SK-N-SH (cell line): ENCODE results near the gene GTF3C1.

ENCODE experiments used
- CHD2 ChIP-seq: fragments of 150-350 bp; IDR thresholded peaks from 2 replicates; pipeline ENCODE4 v1.6.1; 2018; ENCODE audit warnings: low read length; ENCODE audit not compliant: partially characterized antibody
- EP300 ChIP-seq, 2 experiments: IDR thresholded peaks; 2 replicates each; pipeline versions ENCODE4 v1.4.0 to v1.6.1; 2012; ENCODE audit warnings: borderline replicate concordance in 1 of 2, low read depth in 1 of 2, low read length in 1 of 2
- FOXM1 ChIP-seq: IDR thresholded peaks from 2 replicates; pipeline ENCODE4 v1.4.0; 2012; ENCODE audit warnings: low read depth, mild to moderate bottlenecking
- POLR2AphosphoS5 ChIP-seq: IDR thresholded peaks from 2 replicates; pipeline ENCODE4 v1.6.1; 2012; ENCODE audit warnings: low read depth, low read length
- RAD21 ChIP-seq: IDR thresholded peaks from 2 replicates; pipeline ENCODE4 v1.6.1; 2012; ENCODE audit warnings: mild to moderate bottlenecking, low read length
- TAF1 ChIP-seq: IDR thresholded peaks from 2 replicates; pipeline ENCODE4 v1.6.1; 2012; ENCODE audit warnings: low read depth, mild to moderate bottlenecking, low read length, moderate library complexity, borderline replicate concordance
- TEAD4 ChIP-seq: IDR thresholded peaks from 2 replicates; pipeline ENCODE4 v1.4.0; 2012; ENCODE audit warnings: mild to moderate bottlenecking, borderline replicate concordance; ENCODE audit not compliant: insufficient read depth
- TF ChIP-seq, protein P1 (sequence below): fragments of 200-600 bp; sonication (generic); IDR thresholded peaks from 2 replicates; pipeline ENCODE4 v1.6.1; 2017; ENCODE audit warnings: antibody characterized with exemption, mild to moderate bottlenecking, moderate library complexity
- TF ChIP-seq, protein P2 (sequence below): IDR thresholded peaks from 2 replicates; pipeline ENCODE4 v1.6.1; 2012; ENCODE audit warnings: mild to moderate bottlenecking, low read depth, low read length, moderate library complexity

GRCh38 chr16:27460663-27461482 lies 88.8 kb downstream of the GTF3C1 start:
- no peak for TF ChIP-seq RAD21
- TF ChIP-seq, protein P1, sequence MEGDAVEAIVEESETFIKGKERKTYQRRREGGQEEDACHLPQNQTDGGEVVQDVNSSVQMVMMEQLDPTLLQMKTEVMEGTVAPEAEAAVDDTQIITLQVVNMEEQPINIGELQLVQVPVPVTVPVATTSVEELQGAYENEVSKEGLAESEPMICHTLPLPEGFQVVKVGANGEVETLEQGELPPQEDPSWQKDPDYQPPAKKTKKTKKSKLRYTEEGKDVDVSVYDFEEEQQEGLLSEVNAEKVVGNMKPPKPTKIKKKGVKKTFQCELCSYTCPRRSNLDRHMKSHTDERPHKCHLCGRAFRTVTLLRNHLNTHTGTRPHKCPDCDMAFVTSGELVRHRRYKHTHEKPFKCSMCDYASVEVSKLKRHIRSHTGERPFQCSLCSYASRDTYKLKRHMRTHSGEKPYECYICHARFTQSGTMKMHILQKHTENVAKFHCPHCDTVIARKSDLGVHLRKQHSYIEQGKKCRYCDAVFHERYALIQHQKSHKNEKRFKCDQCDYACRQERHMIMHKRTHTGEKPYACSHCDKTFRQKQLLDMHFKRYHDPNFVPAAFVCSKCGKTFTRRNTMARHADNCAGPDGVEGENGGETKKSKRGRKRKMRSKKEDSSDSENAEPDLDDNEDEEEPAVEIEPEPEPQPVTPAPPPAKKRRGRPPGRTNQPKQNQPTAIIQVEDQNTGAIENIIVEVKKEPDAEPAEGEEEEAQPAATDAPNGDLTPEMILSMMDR: no peak
- TF ChIP-seq, protein P2, sequence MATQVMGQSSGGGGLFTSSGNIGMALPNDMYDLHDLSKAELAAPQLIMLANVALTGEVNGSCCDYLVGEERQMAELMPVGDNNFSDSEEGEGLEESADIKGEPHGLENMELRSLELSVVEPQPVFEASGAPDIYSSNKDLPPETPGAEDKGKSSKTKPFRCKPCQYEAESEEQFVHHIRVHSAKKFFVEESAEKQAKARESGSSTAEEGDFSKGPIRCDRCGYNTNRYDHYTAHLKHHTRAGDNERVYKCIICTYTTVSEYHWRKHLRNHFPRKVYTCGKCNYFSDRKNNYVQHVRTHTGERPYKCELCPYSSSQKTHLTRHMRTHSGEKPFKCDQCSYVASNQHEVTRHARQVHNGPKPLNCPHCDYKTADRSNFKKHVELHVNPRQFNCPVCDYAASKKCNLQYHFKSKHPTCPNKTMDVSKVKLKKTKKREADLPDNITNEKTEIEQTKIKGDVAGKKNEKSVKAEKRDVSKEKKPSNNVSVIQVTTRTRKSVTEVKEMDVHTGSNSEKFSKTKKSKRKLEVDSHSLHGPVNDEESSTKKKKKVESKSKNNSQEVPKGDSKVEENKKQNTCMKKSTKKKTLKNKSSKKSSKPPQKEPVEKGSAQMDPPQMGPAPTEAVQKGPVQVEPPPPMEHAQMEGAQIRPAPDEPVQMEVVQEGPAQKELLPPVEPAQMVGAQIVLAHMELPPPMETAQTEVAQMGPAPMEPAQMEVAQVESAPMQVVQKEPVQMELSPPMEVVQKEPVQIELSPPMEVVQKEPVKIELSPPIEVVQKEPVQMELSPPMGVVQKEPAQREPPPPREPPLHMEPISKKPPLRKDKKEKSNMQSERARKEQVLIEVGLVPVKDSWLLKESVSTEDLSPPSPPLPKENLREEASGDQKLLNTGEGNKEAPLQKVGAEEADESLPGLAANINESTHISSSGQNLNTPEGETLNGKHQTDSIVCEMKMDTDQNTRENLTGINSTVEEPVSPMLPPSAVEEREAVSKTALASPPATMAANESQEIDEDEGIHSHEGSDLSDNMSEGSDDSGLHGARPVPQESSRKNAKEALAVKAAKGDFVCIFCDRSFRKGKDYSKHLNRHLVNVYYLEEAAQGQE: no peak
- no peak for TF ChIP-seq FOXM1
- no peak for TF ChIP-seq TAF1
- TF ChIP-seq POLR2AphosphoS5: no peak
- no peak for TF ChIP-seq TEAD4
- no peak for TF ChIP-seq CHD2
- no peak for TF ChIP-seq EP300 (IDR thresholded peaks at IDR 0.05; ENCODE audit: borderline replicate concordance in 1 of 2, low read depth in 1 of 2, low read length in 1 of 2)
